SU-DHL-6 (cell line): ENCODE measurements around the gene ADSS2.

Source experiments
- H2AFZ ChIP-seq: fragments of 200-600 bp; sonication (generic); 2 replicates; pipeline ENCODE4 v1.6.1; 2014; ENCODE audit warnings: low read depth, mild to moderate bottlenecking, moderate library complexity, mixed read lengths, antibody characterized with exemption, low read length; ENCODE audit not compliant: severe bottlenecking
- H3F3A ChIP-seq: fragments of 200-600 bp; shearing (Covaris generic); 2 replicates; pipeline ENCODE4 v1.6.0; 2016; ENCODE audit warnings: antibody characterized with exemption, mild to moderate bottlenecking; ENCODE audit not compliant: insufficient read depth
- H3K27ac ChIP-seq: fragments of 200-600 bp; sonication (generic); 2 replicates; pipeline ENCODE4 v1.5.1; 2016; ENCODE audit warnings: low read depth, mild to moderate bottlenecking, low read length, moderate library complexity, mixed read lengths
- H3K27me3 ChIP-seq: fragments of 200-600 bp; sonication (generic), shearing (Covaris generic); 2 replicates; pipeline ENCODE4 v1.6.0; 2014; ENCODE audit warnings: mild to moderate bottlenecking, low read length
- H3K36me3 ChIP-seq: fragments of 200-600 bp; sonication (generic); 2 replicates; pipeline ENCODE4 v1.6.1; 2014; ENCODE audit warnings: mild to moderate bottlenecking, low read length, mixed read lengths
- H3K4me2 ChIP-seq: fragments of 300-600, 200-600 bp; shearing (Covaris generic), sonication (generic); 2 replicates; pipeline ENCODE4 v1.6.0; 2014; ENCODE audit warnings: low read length, low read depth, mild to moderate bottlenecking; ENCODE audit not compliant: poor library complexity, severe bottlenecking
- H3K4me3 ChIP-seq: fragments of 200-600 bp; sonication (generic); 2 replicates; pipeline ENCODE4 v1.5.1; 2014; ENCODE audit warnings: antibody characterized with exemption, low read length, mild to moderate bottlenecking, mixed read lengths; ENCODE audit not compliant: insufficient read depth, poor library complexity, severe bottlenecking
- H3K79me2 ChIP-seq: fragments of 200-600 bp; sonication (generic); 2 replicates; pipeline ENCODE4 v1.6.1; 2014; ENCODE audit warnings: mild to moderate bottlenecking, low read length, moderate library complexity; ENCODE audit not compliant: insufficient read depth
- H3K9ac ChIP-seq: fragments of 200-600 bp; sonication (generic); 2 replicates; pipeline ENCODE4 v1.7.0; 2014; ENCODE audit warnings: mild to moderate bottlenecking, low read length
- H3K9me2 ChIP-seq: fragments of 200-600 bp; sonication (generic); replicated peaks from 2 replicates; pipeline ENCODE4 v1.6.1; 2014; ENCODE audit warnings: low read length; ENCODE audit not compliant: insufficient read depth
- H3K9me3 ChIP-seq: fragments of 200-600 bp; sonication (generic); 2 replicates; pipeline ENCODE4 v1.6.1; 2014; ENCODE audit warnings: low read length, mixed read lengths; ENCODE audit not compliant: insufficient read depth
- H4K20me1 ChIP-seq: fragments of 200-600 bp; sonication (generic); 2 replicates; pipeline ENCODE4 v1.6.1; 2014; ENCODE audit warnings: low read depth, mild to moderate bottlenecking, antibody characterized with exemption, low read length, moderate library complexity, mixed read lengths
- EZH2phosphoT487 ChIP-seq: fragments of 200-600 bp; sonication (generic), shearing (Covaris generic); conservative IDR thresholded peaks from 2 replicates; pipeline ENCODE4 v1.6.1; 2018; ENCODE audit warnings: mild to moderate bottlenecking, antibody characterized with exemption, low read length, moderate library complexity, mixed read lengths
- TF ChIP-seq, protein P1 (sequence below): fragments of 200-600 bp; sonication (generic); IDR thresholded peaks from one replicate; pipeline ENCODE4 v1.5.1; 2017; ENCODE audit warnings: antibody characterized with exemption, mild to moderate bottlenecking, low read length, moderate library complexity; ENCODE audit not compliant: insufficient read depth, poor library complexity, severe bottlenecking

The ADSS2 gene

DNA sequence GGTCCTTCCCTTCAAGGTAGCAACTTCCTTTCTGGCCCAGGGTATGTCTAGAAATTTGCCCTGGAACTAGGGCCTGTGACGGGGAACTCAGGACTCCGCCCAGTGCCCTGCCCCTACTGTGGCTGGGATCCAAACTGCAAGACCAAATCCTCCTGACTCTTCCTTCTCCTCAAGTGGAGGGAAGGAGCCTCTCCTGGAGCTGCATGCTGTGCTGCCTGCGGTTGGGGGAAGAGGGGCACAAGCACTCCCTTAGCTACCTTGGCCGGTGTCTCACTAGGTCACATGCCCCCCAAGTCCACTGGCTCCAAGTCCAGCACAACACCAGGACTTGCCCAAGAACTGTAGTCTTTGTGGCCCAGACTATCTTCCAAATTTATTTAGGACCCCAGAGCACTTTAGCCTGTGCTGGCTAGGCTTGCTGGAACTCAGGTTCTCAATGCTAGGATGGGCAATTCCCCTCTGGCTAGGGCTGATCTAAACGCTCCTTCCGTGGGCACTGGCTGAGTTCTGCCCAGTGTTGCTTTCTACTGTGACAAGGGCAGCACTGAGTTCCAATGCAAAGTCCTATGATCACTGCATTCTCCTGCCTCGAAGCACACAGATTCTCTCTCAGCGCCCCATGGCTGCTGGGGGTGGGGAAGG is 12.2 kb downstream of the ADSS2 start:
- Histone ChIP-seq H3K9me3 (no peaks in the 10 kb centered on the region), H3K36me3 (peaks cover 22% of the 10 kb centered on the region), H3K27ac (no peak overlapping the region), H3K4me2 (no peak overlapping the region), H3K79me2 (peaks cover 77% of the 10 kb centered on the region), H3K27me3 (no peaks in the 10 kb centered on the region), H3F3A (no peaks in the 10 kb centered on the region), H2AFZ (no peak overlapping the region), H3K4me3 (no peak overlapping the region), H3K9ac (no peak overlapping the region), H4K20me1 (peaks cover 12% of the 10 kb centered on the region; the same call in 1 of the 2 replicates), H3K9me2 (no peaks in the 10 kb centered on the region)
- TF ChIP-seq EZH2phosphoT487: no peak
- TF ChIP-seq, protein P1, sequence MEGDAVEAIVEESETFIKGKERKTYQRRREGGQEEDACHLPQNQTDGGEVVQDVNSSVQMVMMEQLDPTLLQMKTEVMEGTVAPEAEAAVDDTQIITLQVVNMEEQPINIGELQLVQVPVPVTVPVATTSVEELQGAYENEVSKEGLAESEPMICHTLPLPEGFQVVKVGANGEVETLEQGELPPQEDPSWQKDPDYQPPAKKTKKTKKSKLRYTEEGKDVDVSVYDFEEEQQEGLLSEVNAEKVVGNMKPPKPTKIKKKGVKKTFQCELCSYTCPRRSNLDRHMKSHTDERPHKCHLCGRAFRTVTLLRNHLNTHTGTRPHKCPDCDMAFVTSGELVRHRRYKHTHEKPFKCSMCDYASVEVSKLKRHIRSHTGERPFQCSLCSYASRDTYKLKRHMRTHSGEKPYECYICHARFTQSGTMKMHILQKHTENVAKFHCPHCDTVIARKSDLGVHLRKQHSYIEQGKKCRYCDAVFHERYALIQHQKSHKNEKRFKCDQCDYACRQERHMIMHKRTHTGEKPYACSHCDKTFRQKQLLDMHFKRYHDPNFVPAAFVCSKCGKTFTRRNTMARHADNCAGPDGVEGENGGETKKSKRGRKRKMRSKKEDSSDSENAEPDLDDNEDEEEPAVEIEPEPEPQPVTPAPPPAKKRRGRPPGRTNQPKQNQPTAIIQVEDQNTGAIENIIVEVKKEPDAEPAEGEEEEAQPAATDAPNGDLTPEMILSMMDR: no peak

DNA sequence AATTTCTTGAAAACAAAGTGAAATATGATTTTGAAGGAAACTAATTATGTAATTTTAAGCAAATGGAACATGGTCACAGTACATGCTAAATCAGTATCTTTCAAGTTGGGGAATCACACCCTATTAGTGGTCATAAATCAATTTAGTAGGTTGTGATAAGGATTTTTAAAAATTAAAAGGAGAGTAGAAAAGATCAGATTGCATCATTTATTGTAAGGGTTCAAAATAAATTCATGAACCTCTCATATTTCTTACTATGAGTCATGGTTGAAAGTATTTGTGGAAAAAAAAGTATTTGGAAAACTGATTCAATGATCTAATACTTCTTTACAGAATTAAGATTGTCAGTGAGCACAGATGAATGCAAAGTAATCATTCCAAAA is 14.6 kb downstream of the ADSS2 start:
- Histone ChIP-seq H3K4me2 (no peak overlapping the region), H2AFZ (no peak overlapping the region), H3K27ac (no peak overlapping the region), H3K9me2 (no peaks in the 10 kb centered on the region), H3K36me3 (peaks cover 30% of the 10 kb centered on the region), H3K9me3 (no peaks in the 10 kb centered on the region), H3K4me3 (no peak overlapping the region), H3K27me3 (no peaks in the 10 kb centered on the region), H4K20me1 (peaks cover 2% of the 10 kb centered on the region; the same call in 1 of the 2 replicates), H3F3A (0 out of 2 replicates have a peak, but pooled peaks cover under 1% of the 10 kb centered on the region), H3K9ac (no peak overlapping the region), H3K79me2 (peaks cover 57% of the 10 kb centered on the region)
- TF ChIP-seq EZH2phosphoT487: no peak
- TF ChIP-seq, protein P1: no peak

DNA sequence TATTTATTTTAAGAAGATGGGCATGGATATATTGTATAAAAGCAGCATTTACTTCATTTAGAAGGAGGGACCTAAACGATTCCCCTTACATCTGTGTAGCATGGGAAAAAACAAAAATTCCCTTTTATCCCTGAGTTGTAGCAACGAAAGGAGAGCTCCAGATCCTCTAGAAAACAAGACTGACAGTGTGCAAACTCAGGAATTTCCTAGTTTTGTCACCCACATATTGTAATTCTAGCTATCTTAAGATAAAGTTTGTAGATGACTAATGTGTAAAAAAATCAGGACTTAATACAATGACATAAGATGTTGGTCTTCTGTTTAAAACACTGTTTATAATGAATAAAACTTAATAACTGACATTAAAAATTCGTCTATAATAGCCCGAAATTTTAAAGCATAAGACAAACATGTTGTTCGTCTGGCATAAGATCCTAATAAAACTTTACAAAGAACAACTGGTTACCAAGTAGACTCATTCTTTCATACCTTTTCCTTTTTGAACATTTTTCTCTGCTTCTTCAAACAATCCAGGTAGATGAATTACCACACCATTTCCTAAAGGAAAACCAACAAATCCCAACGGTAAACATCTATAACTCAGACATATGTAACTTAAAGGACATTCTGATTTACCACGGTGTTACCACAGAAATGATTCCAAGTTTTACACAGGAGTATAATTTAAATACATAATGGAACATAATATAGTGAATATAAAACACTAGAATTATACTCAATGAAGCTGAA is 15.2 kb downstream of the ADSS2 start:
- H4K20me1 ChIP-seq: no peaks in the 10 kb centered on the region; the same call in 1 of the 2 replicates
- TF ChIP-seq, protein P1: no peak
- TF ChIP-seq EZH2phosphoT487: no peak
- H3K4me3 ChIP-seq: no peak overlapping the region
- no peak overlapping the region for H2AFZ ChIP-seq
- no peaks in the 10 kb centered on the region for H3K9me3 ChIP-seq
- no peaks in the 10 kb centered on the region for H3K27me3 ChIP-seq
- H3K4me2 ChIP-seq: no peak overlapping the region
- H3F3A ChIP-seq: 0 out of 2 replicates have a peak, but pooled peaks cover 6% of the 10 kb centered on the region
- H3K27ac ChIP-seq: no peak overlapping the region
- peaks cover 51% of the 10 kb centered on the region for H3K79me2 ChIP-seq
- no peaks in the 10 kb centered on the region for H3K9me2 ChIP-seq
- H3K9ac ChIP-seq: no peak overlapping the region
- H3K36me3 ChIP-seq: peaks cover 36% of the 10 kb centered on the region
